Measurements from ENCODE around the gene PRM2. TPM values are rescaled to one million over a fixed set of nuclear protein-coding genes. Genes with fewer than 3 reads are reported as not detected.

Gene PRM2
- total RNA-seq, 1 experiment from 2014 or later: not detected

- no peak overlapping the region for H3K4ac ChIP-seq (ENCODE audit: low read depth, low read length)
- Mint-ChIP-seq H3K9me3 (no peaks in the 10 kb centered on the region), H3K27me3 (ENCODE audit: low read depth) (no peaks in the 10 kb centered on the region; the same call in none of the 2 replicates), H3K36me3 (ENCODE audit: insufficient read depth in 1 of 3, low read depth in 3 of 3) (no peaks in the 10 kb centered on the region; a peak in 1 of 7 replicates), H3K4me1 (peaks cover 13 to 26% of the 10 kb centered on the region in 2 experiments), H3K4me3 (no peak overlapping the region), H3K27ac (no peak overlapping the region)
- H3K14ac ChIP-seq (ENCODE audit: insufficient read depth, low read length): no peak overlapping the region
- no peaks in the 10 kb centered on the region for H3K79me2 ChIP-seq (ENCODE audit: insufficient read depth, low read length)
- no peak overlapping the region for H2BK12ac ChIP-seq (ENCODE audit: insufficient read length, low read depth, low read length)
- no peaks in the 10 kb centered on the region for H4K20me1 ChIP-seq (ENCODE audit: control insufficient read depth, insufficient read depth, insufficient read length)
- no CpG with 5 or more reads among the region's 2 CpGs for WGBS (ENCODE audit: extremely low coverage, insufficient read length, low lambda C conversion rate)
- H3K27me3 ChIP-seq (ENCODE audit: insufficient read depth, low read length): no peaks in the 10 kb centered on the region
- no peaks in the 10 kb centered on the region for H3K9me3 ChIP-seq (ENCODE audit: control insufficient read depth, low read depth, low read length)
- no peak overlapping the region for H4K8ac ChIP-seq (replicated peaks; ENCODE audit: insufficient read length, low read depth, low read length)
- TF ChIP-seq CTCF (conservative IDR thresholded peaks at IDR 0.05): no peak
- no peak overlapping the region for H3K9ac ChIP-seq (ENCODE audit: extremely low read depth, insufficient read length, low read length)
- H2BK5ac ChIP-seq (ENCODE audit: insufficient read length, low read length): no peak overlapping the region
- no peak overlapping the region for H2BK20ac ChIP-seq (ENCODE audit: low read depth, low read length, poor library complexity, severe bottlenecking)
- no peak overlapping the region for H2BK15ac ChIP-seq (ENCODE audit: low read depth, low read length)
- no peak overlapping the region for H3K23ac ChIP-seq (ENCODE audit: insufficient read length, low read depth, low read length)
- H4K5ac ChIP-seq (ENCODE audit: insufficient read length, low read depth, low read length): no peak overlapping the region
- no peaks in the 10 kb centered on the region for H3K23me2 ChIP-seq (ENCODE audit: insufficient read length, low read depth, low read length, poor library complexity, severe bottlenecking)
- no peaks in the 10 kb centered on the region for H3K79me1 ChIP-seq (ENCODE audit: insufficient read depth, low read depth, low read length, poor library complexity, severe bottlenecking)
- H2AFZ ChIP-seq (ENCODE audit: low read length): no peak overlapping the region
- H3K4me2 ChIP-seq (ENCODE audit: insufficient read depth, insufficient read length, low read length): no peak overlapping the region
- no peak overlapping the region for H3T11ph ChIP-seq (ENCODE audit: low read length)
- no peak overlapping the region for H4K91ac ChIP-seq (ENCODE audit: insufficient read length, low read depth, low read length)
- H3K4me1 ChIP-seq (ENCODE audit: insufficient read depth, low read length): no peaks in the 10 kb centered on the region; the same call in 1 of the 2 replicates
- H2AK5ac ChIP-seq (ENCODE audit: insufficient read length, low read length): no peak overlapping the region
- no peak for DNase-seq
- no peak overlapping the region for H3K27ac ChIP-seq (ENCODE audit: insufficient read length, low read depth, low read length)
- H3K18ac ChIP-seq (ENCODE audit: insufficient read length, low read depth, low read length): no peak overlapping the region
- no peak overlapping the region for H3K56ac ChIP-seq (ENCODE audit: insufficient read length, low read depth, low read length)
- H2BK120ac ChIP-seq (ENCODE audit: low read depth, low read length, poor library complexity, severe bottlenecking): no peak overlapping the region
Measured at GRCh38 chr16:11285842-11286241, 9.6 kb upstream of the PRM2 start.

Measured in H9 (cell line).